Activated CD4-positive, alpha-beta memory T cell treated with anti-CD3 and anti-CD28 coated beads, Interleukin-2, amount 10 ng/mL, durations not matched to agents 7 days and 5 days (primary cell): ENCODE measurements around the gene IKZF3. TPM values are rescaled to one million over a fixed set of nuclear protein-coding genes. Genes with fewer than 3 reads are reported as not detected.

Source experiments
- CTCF ChIA-PET: fragments of 350-600 bp; sonication (Branson Sonifier 250); formaldehyde crosslinking; loops from one replicate; lab custom pipeline; 2021; ENCODE audit warnings: antibody characterized with exemption, inconsistent platforms; lab: Charles Lee
- POLR2A ChIA-PET: fragments of 350-600 bp; sonication (Branson Sonifier 250); formaldehyde crosslinking; loops from one replicate; lab custom pipeline; 2021; ENCODE audit warnings: antibody characterized with exemption; lab: Charles Lee
- DNase-seq: peaks from one replicate; pipeline ENCODE4 v3.0.0-alpha.2; 2020
- H3K27ac Mint-ChIP-seq: one replicate; pipeline ENCODE4 v1.8.0; 2021; ENCODE audit warnings: mild to moderate bottlenecking, mixed read lengths
- H3K27me3 Mint-ChIP-seq: one replicate; pipeline ENCODE4 v1.8.0; 2021; ENCODE audit warnings: mixed read lengths
- H3K36me3 Mint-ChIP-seq: one replicate; pipeline ENCODE4 v1.8.0; 2021; ENCODE audit warnings: low read depth, mixed read lengths
- H3K4me1 Mint-ChIP-seq: one replicate; pipeline ENCODE4 v1.8.0; 2021; ENCODE audit warnings: mixed read lengths
- H3K4me3 Mint-ChIP-seq: one replicate; pipeline ENCODE4 v1.8.0; 2021; ENCODE audit warnings: mild to moderate bottlenecking, mixed read lengths
- H3K9me3 Mint-ChIP-seq: one replicate; pipeline ENCODE4 v1.8.0; 2021; ENCODE audit warnings: mixed read lengths
- total RNA-seq, 2 experiments: library from RNA; stranded (reverse); gene quantifications; one replicate each; pipeline ENCODE4 v1.2.3, GENCODE V29; 2021

Gene IKZF3
- total RNA-seq, 2 experiments from 2014 or later, result 37.9 to 38.2 TPM

DNA sequence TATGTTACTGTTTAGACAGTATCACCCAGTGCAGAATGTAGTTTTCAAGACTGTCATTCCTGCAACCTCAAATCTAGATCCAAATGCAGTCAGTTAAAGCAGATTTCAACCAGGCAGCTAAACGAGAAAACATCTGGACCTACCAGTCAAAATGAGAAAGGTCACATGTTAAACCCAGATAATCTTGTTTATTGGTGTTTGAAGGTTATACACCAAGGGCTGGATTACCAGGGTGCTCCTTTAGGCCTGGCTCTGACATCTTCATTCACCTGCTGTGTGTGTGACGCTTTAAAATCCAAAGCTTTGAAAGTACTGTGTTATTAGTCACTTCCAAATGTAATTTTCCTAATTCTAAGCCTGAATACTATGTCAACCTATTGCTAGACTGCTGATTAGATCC lies 54.9 kb downstream of the IKZF3 start:
- Mint-ChIP-seq H3K27me3 (no peaks in the 10 kb centered on the region), H3K9me3 (no peaks in the 10 kb centered on the region), H3K36me3 (peaks cover 32% of the 10 kb centered on the region), H3K27ac (no peak overlapping the region), H3K4me3 (no peak overlapping the region), H3K4me1 (peaks cover 54% of the 10 kb centered on the region)
- DNase-seq, result no peak
- ChIA-PET CTCF (interaction anchor here (0.6 kb wide), 1 partner anchor 45 kb away, joined by 3 read pairs; no protein-coding TSS in a partner anchor), POLR2A (interaction anchor here (2.6 kb wide), 1 partner anchor 16 kb away, joined by 8 read pairs; no protein-coding TSS in a partner anchor)

DNA sequence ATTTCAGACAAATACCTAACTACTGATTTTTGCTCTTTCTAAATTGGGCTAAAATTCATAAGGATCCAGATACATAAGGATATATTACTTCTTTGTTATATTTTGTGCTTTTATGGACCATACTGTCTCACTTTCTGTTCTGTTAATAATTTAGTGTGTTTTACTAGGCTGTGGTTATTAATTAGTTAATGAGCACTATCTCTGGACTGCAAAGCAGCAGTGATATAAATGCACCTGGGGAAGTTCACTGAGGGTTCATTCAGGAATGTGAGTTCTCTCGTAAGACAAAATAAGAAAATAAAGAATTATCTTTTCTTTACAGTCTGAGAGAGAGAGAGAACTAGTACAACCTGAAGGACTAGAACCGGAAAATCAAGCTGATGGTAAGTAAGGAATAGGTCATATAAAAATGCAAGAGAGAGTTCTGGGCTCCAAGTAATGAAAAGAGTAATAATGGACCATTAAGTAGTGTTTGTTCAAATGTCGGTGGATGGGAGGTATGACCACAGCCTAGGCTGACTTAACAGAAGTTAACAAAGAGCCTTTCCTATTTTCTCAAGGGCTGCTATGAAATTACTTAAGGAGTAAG lies 55.6 kb downstream of the IKZF3 start:
- no peaks in the 10 kb centered on the region for H3K27me3 Mint-ChIP-seq
- H3K4me1 Mint-ChIP-seq, result peaks cover 47% of the 10 kb centered on the region
- H3K36me3 Mint-ChIP-seq, result peaks cover 32% of the 10 kb centered on the region

DNA sequence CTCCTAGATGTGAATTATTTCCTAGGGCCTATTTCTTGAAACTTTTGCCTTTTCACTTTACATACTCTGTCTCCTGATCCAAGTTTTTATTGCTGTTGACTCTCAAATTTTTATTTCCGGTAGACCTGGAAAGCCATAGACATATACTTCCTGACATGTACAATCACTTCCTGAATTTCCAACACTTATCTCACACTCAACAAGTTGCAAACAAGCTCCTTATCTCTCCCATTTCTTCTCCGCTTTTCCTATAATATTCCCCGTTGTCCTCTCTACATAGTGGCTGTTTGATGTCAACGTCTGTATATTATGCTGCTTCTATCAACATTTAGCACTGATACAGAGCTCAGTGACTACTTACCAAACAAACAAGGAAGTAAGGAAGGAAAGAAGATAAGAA lies 59.3 kb downstream of the IKZF3 start:
- no peak for DNase-seq
- ChIA-PET CTCF (no interaction called here), POLR2A (interaction anchor here (0.7 kb wide), 1 partner anchor 49 kb away, joined by 3 read pairs; no protein-coding TSS in a partner anchor)
- H3K36me3 Mint-ChIP-seq, result peaks cover 19% of the 10 kb centered on the region
- H3K4me1 Mint-ChIP-seq, result peaks cover 35% of the 10 kb centered on the region
- no peaks in the 10 kb centered on the region for H3K9me3 Mint-ChIP-seq
- no peaks in the 10 kb centered on the region for H3K27me3 Mint-ChIP-seq
- H3K4me3 Mint-ChIP-seq, result no peak overlapping the region
- H3K27ac Mint-ChIP-seq, result no peak overlapping the region

More for the DNA sequence above, 55.6 kb downstream of the IKZF3 start:
- Mint-ChIP-seq H3K4me3 (no peak overlapping the region), H3K9me3 (no peaks in the 10 kb centered on the region), H3K27ac (no peak overlapping the region)
- ChIA-PET POLR2A (interaction anchor here (2.6 kb wide), 1 partner anchor 15 kb away, joined by 8 read pairs; no protein-coding TSS in a partner anchor), CTCF (interaction anchor here (0.9 to 1.1 kb wide), 2 partner anchors 78 to 187 kb away, joined by 3 to 7 read pairs; partner anchors contain the start of gene MIEN1)
- no peak for DNase-seq

DNA sequence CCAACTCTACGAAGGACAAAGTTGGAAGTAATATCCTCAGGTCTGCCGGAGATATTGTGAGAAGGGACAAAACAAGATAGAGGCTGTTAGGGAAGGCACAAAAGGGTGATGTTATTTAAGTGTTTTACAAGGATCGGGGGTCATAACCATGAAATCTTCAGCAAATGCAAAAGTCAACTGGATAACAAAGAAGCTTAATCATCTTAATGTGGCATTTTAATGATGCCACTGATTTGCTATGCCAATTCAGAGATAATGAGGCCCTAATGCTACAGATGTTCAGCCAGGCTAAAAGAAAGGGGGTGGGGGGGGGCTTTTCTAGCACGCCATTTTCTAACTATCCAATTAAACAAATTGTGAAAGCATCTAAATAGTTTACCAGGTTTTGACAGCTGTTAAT lies 63.1 kb downstream of the IKZF3 start:
- peaks cover 29% of the 10 kb centered on the region for H3K36me3 Mint-ChIP-seq
- no peaks in the 10 kb centered on the region for H3K9me3 Mint-ChIP-seq
- H3K4me3 Mint-ChIP-seq, result no peak overlapping the region
- DNase-seq, result no peak
- H3K27me3 Mint-ChIP-seq, result no peaks in the 10 kb centered on the region
- H3K4me1 Mint-ChIP-seq, result peaks cover 38% of the 10 kb centered on the region
- peak overlapping the region; percentile 83 for H3K27ac Mint-ChIP-seq
- ChIA-PET POLR2A (interaction anchor here (0.7 to 2.8 kb wide), 8 partner anchors 8 to 179 kb away, joined by 3 to 11 read pairs (median 4); partner anchors contain the start of gene PSMD3), CTCF (interaction anchor here (0.6 to 2.4 kb wide), 4 partner anchors 8 to 1039 kb away, joined by 3 to 16 read pairs (median 4); no protein-coding TSS in a partner anchor)

DNA sequence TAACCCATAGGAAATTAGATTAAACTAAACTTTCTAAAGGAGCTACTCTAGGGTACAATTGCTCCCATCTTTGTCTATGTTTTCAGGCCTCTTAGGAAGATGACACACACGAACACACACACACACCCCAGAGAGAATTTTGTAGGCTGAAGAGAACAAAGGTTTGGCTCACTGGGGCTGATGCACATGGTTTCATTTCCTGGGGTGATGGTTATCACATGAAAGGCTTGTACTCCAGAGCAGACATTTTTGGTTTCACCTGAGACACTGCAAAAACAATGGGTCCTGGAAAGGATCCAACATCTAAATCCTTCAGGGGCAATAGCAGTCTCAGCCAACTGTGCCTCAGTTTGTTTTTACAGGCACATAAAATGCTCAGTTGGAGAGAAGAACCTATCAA lies 63.6 kb downstream of the IKZF3 start:
- H3K4me1 Mint-ChIP-seq, result peaks cover 36% of the 10 kb centered on the region
- POLR2A ChIA-PET, result interaction anchor here (0.8 to 2.8 kb wide), 6 partner anchors 9 to 180 kb away, joined by 3 to 11 read pairs (median 4); partner anchors contain the start of gene PSMD3
- no peaks in the 10 kb centered on the region for H3K27me3 Mint-ChIP-seq
- CTCF ChIA-PET, result interaction anchor here (0.6 kb wide), 1 partner anchor 1039 kb away, joined by 3 read pairs; no protein-coding TSS in a partner anchor
- no peaks in the 10 kb centered on the region for H3K9me3 Mint-ChIP-seq
- peak overlapping the region; percentile 83 for H3K27ac Mint-ChIP-seq
- no peak overlapping the region for H3K4me3 Mint-ChIP-seq
- H3K36me3 Mint-ChIP-seq, result peaks cover 29% of the 10 kb centered on the region
- DNase-seq, result peak; percentile 55

DNA sequence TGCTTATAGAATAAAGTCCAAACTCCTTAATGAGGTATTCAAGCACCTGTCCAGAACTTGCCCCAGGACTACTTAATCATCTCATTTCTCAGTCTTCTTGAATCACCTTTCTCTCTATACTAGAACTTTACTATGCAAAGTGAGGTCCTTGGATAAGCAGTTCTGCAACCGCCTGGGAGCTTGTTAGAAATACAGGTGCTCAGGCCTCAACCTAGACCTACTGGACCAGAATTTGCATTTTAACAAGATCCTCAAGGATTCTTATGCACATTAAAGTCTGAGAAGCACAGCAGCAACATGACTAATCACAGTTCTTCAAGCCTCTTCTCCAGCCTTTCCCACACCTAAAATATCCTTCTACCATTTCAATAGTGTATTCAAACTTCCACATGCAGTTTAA lies 64.7 kb downstream of the IKZF3 start:
- no peaks in the 10 kb centered on the region for H3K27me3 Mint-ChIP-seq
- no peak for DNase-seq
- H3K27ac Mint-ChIP-seq, result no peak overlapping the region
- CTCF ChIA-PET, result no interaction called here
- peaks cover 39% of the 10 kb centered on the region for H3K4me1 Mint-ChIP-seq
- POLR2A ChIA-PET, result no interaction called here
- no peak overlapping the region for H3K4me3 Mint-ChIP-seq
- no peaks in the 10 kb centered on the region for H3K9me3 Mint-ChIP-seq
- H3K36me3 Mint-ChIP-seq, result peaks cover 24% of the 10 kb centered on the region

DNA sequence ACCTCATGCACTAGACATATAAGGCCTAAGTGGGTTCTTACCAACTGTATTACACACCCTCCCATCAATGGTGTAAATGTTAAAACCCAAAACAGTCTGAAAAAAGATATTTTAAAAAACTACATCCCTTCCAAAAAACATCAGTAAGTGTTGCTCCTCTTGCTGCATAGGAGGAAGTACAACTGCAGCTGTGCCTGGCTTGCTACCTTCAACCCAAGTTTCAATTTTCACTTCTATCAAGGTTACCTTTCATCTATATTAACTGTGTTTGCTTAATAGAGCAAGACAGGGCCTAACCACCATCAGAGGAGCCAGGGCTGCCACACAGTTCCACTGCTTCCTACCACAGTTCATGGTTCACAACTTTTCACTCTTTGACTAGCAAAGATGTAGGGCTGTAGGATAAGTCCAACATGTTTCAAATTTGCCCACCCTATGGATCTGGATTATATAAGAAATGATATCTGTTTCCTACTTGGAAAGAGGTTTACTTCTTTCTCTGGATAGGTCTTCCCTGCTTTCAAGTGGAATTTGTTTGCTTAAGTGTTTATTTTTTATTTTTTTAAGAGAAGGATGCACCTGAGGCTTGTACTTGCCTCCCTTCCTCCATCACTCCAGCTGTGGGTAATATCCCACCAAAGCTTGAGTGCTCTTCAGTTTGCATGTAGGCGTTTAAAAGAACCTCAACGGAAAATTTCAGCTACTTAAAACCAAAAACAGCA lies 69.7 kb downstream of the IKZF3 start:
- CTCF ChIA-PET, result interaction anchor here (0.5 to 2.1 kb wide), 3 partner anchors 11 to 49 kb away, joined by 3 to 7 read pairs (median 5); no protein-coding TSS in a partner anchor
- no peak for DNase-seq
- H3K4me1 Mint-ChIP-seq, result peaks cover 63% of the 10 kb centered on the region
- H3K27ac Mint-ChIP-seq, result peak overlapping the region; percentile 88
- no peaks in the 10 kb centered on the region for H3K9me3 Mint-ChIP-seq
- peaks cover 39% of the 10 kb centered on the region for H3K36me3 Mint-ChIP-seq
- H3K4me3 Mint-ChIP-seq, result no peak overlapping the region
- POLR2A ChIA-PET, result interaction anchor here (1.0 to 7.9 kb wide), 13 partner anchors 8 to 106 kb away, joined by 3 to 141 read pairs (median 18); partner anchors contain the start of genes IKZF3 and PGAP3
- H3K27me3 Mint-ChIP-seq, result no peaks in the 10 kb centered on the region

DNA sequence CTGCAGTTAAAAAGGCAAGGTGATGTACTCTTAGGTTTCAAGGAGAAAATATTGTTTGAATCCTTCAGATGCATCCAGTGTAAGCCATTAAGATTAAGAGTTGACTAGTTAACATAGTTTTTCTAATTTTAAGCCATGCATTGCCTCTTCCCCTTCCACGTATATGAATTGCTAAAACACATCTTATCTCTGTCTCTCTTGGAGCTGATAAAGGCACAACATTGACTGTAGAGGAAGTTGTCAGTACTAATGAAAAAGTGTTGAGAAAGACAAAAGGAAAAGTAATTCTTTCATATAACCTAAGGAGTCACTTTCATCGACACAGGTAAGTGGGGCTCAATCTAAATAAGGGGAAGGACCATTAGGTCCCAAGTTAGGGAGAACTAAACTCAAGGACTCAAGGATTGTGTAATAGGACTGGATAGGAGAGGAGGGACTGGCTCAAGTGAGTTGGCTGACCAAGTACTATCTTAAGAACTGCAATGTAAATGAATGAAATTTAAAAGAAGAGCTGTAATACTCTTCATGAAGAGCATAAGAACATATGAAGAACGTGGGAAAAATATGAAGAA lies 70.7 kb downstream of the IKZF3 start:
- Mint-ChIP-seq H3K27ac (peak overlapping the region; percentile 88), H3K4me1 (peaks cover 60% of the 10 kb centered on the region), H3K36me3 (peaks cover 42% of the 10 kb centered on the region), H3K4me3 (peak overlapping the region; percentile 69), H3K9me3 (no peaks in the 10 kb centered on the region), H3K27me3 (no peaks in the 10 kb centered on the region)
- ChIA-PET POLR2A (interaction anchor here (1.0 to 7.9 kb wide), 16 partner anchors 9 to 187 kb away, joined by 3 to 141 read pairs (median 12); partner anchors contain the start of genes IKZF3, LRRC3C, ORMDL3 and PGAP3), CTCF (interaction anchor here (0.5 to 2.8 kb wide), 14 partner anchors 8 to 105 kb away, joined by 3 to 17 read pairs (median 4); partner anchors contain the start of genes MIEN1 and PGAP3)
- no peak for DNase-seq

DNA sequence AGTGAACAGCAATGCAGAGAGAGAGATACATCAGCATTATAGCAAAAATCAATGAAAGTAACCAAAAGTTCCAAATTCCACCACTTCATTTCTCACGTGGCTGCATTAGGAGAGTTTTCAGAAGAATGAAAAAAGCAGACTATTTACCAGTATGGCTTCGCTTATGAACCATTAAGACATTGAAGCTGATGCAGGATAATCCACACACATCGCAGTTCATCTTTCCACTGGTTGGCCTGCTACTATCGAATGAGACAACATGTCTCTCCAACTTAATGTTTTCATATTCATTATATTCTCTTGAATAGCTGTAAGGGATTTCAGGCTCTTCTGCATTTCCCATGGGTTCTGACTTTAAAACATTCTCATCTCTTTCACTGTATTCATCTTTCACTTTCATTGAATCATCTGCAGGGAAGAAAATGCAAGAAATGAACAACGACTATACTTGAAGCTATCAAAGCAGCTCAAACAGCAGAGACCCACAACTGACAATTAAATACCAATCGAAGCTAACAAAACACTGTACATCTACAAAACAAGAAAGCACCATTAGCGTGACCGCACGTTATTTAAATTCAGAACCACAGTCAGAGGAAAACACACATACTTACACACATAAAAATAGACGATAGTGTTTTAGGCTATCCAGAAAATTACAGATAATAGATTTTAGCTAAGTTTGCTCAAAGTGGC lies 71.4 kb downstream of the IKZF3 start:
- ChIA-PET CTCF (interaction anchor here (0.9 to 2.8 kb wide), 14 partner anchors 9 to 394 kb away, joined by 3 to 17 read pairs (median 4); partner anchors contain the start of genes MIEN1 and PGAP3), POLR2A (interaction anchor here (0.8 to 7.9 kb wide), 18 partner anchors 9 to 188 kb away, joined by 3 to 141 read pairs (median 10); partner anchors contain the start of genes IKZF3, LRRC3C, ORMDL3 and PGAP3)
- Mint-ChIP-seq H3K4me3 (peak overlapping the region; percentile 69), H3K27me3 (no peaks in the 10 kb centered on the region), H3K4me1 (peaks cover 61% of the 10 kb centered on the region), H3K27ac (peak overlapping the region; percentile 88), H3K36me3 (peaks cover 43% of the 10 kb centered on the region), H3K9me3 (no peaks in the 10 kb centered on the region)
- no peak for DNase-seq

DNA sequence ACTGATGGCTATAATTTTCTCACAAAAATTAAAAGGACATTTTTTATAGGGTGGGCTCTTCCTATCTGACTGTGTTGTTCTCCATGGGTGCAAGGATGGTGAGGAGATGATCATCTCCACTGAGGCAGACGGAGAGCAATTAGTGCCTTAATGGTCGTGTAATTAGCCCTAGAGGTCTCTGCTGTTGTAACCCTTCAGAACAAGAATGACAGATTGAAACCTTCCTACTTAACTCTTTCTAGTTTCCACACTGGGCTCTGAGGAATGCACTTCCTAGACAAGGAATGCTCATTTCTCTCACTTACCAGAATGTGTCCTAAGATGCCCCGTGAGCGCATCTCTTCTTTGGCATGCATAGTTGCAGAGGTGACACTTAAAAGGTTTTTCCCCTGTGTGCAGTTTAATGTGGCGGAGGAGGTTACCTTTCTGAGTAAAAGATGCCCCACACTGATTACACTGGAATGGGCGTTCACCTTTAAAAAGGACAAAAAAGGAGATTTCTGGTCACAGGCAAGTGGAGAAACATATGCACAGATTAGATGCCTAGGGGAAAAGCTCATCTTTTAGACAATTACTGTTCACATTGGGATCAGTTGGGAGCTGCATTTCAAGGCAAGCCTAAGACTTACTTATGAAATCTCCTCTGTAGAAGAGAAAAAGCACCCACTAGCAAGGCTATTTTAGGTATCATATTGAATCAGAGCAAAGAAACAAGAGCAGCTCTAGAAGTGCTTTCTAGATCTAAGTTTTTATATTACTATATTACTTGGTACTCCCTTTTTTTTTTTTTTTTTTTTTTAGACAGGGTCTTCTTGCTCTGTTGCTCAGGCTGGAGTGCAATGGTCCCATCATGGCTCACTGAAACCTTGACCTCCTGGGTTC lies 72.8 kb downstream of the IKZF3 start:
- Mint-ChIP-seq H3K9me3 (no peaks in the 10 kb centered on the region), H3K4me1 (peaks cover 64% of the 10 kb centered on the region), H3K4me3 (peak overlapping the region; percentile 62), H3K27me3 (no peaks in the 10 kb centered on the region), H3K27ac (peak overlapping the region; percentile 88), H3K36me3 (peaks cover 46% of the 10 kb centered on the region)
- POLR2A ChIA-PET, result interaction anchor here (0.8 to 7.9 kb wide), 14 partner anchors 9 to 387 kb away, joined by 3 to 141 read pairs (median 10); partner anchors contain the start of genes IKZF3 and PSMD3
- peak; percentile 56 for DNase-seq
- CTCF ChIA-PET, result interaction anchor here (1.0 to 2.8 kb wide), 6 partner anchors 10 to 103 kb away, joined by 3 to 17 read pairs (median 7); partner anchors contain the start of gene PGAP3
